Fibroblast of skin of left biceps (primary cell): ENCODE measurements around the gene PITPNM3.

Experiments used
- DNase-seq, 2 experiments: peaks; one replicate each; pipeline ENCODE4 v3.0.0-alpha.2; 2013; ENCODE audit warnings: low read depth in 2 of 2

Gene PITPNM3

DNA sequence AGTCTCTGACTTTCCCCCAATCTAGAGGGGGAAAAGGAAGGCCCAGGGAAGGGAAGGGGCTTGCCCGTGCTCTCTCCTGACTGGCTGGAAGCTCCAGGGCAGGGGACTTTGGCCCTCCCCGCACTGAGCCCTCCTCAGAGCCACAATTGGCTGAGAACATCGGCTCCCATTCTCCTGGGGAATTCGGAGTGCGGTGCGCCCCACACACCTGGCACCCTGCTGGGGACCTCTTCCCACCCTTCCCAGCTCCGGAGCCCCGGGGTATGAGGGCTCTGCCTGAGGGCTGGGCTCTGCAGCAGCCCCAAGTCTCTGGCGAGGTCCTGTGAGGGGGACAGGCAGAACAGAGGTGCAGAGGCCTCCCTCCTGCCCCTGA lies 76.1 kb downstream of the PITPNM3 start:
- DNase-seq: no peak

DNA sequence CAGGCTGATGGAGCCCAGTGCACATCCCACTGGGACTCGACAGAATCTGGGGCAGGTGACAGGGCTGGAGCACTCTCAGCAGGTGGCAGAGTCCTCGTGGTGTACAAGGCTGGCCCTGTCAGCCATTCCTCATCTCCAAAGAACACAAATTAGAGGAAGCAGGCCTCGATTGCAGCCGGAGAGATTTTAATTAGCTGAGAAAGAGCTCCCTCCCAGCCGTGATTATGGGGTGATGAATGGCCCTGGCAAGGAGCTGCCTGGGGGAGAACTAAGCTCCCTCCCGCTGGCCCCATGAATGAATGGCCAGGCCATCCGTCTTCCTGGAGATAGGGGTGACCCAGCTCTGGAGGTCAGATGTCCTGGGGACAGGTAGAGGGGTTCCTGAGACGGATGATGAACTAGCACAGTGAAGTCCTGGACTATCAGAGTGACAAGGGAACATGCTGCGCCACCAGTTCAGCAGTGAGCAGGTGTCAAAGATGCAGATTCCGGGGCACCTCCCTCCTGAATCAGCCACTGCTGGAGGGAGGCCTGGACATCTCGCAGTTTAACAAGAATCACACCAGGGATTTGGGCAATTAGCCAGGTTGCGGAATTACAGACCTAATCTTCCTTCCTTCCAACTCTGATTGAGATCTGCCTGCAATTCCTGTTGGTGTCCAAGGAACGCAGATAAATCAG lies 76.6 kb downstream of the PITPNM3 start:
- DNase-seq: no peak

DNA sequence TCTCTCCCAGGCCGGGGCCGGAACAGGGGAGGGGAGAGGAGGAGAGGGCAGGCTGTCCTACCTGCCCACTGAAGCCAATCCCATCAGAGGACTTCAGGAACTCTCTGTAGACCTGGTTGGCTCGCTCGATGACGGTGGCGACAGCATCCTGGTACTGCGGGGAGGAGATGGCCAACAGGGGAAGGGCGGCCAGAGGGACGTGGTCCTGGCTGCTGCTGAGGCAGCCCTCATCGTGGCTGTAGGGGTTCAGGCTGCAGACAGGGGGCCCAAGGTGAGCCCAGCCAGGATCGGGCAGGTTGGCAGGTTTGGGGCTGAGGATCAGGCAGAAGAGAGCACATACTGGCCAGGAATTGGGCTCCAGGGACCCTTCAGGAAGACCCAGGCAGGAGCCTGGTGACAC lies 77.9 kb downstream of the PITPNM3 start:
- DNase-seq: no peak

DNA sequence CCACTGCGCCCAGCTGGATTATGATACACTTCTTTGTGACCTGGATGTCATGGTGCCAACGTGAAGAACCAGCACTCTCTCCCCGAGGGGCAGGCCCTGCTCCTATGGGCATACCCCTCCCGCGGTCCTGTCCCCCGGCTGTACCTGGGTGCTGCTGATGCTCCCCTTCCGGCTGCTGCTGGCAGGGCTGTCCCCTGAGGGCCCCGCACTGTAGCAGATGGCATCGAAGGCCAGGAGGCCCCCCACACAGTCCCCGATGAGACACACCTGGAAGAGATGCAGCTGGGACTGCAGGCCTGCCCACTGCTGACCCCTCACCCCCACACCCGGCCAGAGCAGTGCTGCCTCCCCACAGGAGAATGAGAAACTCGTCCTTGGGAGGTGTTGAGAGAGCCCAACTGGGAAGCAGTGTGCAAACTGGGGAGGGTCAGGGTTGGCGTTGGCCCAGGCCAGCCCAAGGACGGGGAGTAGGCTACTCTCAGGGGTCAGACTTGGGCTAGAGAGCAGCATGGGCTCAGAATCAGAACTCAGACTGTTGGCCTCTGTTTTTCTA lies 78.4 kb downstream of the PITPNM3 start:
- no peak for DNase-seq

DNA sequence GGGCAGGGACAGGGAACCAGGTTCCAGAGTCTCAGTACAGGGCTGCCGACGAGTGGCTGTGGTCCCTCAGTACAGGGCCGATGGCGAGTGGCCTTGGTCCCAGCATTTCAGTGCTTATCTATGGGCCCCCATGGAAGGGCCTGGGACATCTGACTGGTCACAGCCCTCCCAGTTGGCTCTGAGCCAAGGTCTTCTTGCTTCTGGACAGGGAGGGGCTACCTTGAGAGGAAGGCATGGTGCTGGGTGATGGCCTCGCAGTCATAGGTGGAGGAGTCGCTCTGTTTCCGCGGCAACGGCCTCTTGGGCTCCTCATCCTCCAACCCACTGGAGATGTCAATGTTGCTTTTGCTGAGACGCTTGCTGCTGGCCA lies 79.6 kb downstream of the PITPNM3 start:
- no peak for DNase-seq

DNA sequence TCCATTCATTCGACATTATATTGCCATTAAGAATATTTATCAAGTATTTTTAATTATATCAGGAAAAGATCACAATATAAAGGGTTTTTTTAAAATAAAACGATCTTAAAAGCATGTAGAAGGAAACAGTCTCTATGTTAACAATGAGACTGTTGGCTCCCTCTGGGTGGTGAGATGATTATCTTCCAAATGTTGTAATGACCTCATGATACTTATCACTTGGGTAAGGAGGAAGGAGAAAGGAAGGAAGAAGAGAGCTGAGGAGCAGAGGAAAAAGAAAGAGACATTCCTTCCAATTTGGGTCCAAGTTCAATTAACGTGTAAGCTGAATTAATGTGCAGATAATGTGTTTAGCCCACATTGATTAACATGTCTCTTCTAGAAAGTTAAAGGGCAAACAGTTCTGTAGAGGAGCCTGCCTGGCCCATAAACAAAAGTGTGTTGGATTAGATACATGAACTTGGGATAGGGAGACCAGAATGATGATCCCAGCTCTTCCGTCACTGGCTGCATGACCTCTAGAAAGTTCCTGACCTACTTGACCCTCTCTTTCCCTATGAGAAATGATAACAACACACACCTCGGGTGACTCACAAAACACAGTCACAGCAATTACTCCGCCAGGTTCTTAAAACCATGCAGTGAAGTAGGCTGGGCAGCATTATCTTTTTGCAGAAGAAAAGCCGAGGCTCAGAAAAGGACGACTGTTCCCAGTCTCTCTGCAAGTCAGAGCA lies 80.1 kb downstream of the PITPNM3 start:
- no peak for DNase-seq

DNA sequence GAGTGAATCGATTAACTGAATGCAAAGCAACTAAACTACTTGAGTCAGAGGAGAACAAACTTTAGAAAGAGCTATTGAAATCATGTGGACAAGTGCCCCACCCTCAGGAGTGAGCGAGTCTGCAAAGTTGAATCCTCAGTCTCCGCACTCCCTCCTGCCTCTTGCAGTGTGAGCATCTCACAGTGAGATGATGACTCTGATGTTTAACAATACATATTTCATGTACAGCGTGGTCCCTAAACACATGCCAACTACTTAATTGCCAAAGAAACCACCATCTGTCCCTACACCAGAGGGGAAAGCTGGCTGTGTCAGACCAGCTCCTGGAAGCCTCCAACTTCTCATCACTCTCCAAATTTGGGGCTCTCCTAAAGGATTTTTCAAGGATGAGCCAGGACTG lies 80.9 kb downstream of the PITPNM3 start:
- no peak for DNase-seq

DNA sequence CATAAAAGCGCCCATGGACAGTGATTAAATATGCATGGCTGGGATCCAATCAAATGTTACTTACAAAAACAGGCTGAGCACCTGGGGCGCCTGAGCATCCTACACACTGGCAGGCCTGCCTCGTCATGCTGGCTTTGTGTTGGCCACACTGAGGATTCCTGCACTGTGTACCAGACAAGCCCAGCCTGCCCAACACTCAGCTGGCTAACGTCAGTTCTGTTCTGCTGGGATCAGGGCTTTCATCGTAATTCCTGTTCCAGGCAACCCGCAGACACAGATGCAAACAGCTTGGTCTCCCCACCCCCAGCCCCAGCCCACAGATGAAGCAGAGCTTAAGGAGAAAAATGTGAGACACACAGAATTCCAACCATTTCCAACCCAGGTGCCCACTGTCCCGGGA lies 81.4 kb downstream of the PITPNM3 start:
- no peak for DNase-seq

DNA sequence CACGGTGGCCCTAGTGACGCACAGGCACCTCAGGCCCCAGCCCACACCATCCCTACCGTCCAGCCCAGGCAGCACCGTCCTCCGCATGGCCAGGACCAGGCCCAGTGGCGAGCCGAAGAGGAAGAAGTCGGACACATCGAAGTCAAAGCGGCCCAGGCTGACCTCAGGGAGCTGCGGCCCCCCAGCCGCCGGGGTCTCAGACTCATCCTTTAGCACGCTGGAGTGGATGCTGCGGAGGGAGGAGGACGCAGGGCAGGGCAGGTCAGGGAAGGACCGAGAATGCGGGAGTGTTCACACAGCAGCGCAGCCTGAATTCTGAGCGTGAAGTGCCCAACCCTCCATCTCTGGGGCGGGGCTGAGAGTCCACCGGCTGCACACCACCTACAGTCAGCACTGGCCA lies 82.0 kb downstream of the PITPNM3 start:
- DNase-seq: no peak

DNA sequence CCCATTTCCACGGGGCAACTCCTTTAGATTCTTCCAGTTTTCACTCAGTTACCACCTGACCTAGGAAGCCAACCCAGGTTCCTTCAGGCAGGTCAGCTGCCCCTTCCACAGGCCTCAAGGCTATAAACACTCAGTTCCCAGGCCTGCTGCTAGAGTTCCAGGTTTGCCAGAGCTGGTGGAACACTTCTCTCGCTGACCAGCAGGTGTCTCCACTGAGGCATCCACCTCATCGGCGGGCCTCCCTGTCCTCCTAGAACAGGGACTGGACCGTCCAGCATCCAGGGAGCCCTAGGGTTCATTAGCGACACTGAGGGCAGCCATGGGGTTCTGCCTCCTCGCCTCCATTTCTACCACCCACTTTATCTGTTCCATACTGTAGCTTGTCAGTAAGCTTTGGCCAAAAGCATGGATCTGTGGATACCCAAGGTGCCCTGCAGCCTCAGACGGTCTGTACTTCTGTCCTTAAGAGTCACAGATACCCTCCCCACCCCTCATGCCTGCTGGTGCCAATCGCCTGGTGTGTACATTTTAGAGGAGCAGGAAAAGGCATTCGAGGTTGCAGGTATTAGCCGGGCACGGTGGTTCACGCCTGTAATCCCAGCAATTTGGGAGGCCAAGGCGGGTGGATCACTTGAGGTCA lies 83.1 kb downstream of the PITPNM3 start:
- DNase-seq: peak; percentile 8 to 23

DNA sequence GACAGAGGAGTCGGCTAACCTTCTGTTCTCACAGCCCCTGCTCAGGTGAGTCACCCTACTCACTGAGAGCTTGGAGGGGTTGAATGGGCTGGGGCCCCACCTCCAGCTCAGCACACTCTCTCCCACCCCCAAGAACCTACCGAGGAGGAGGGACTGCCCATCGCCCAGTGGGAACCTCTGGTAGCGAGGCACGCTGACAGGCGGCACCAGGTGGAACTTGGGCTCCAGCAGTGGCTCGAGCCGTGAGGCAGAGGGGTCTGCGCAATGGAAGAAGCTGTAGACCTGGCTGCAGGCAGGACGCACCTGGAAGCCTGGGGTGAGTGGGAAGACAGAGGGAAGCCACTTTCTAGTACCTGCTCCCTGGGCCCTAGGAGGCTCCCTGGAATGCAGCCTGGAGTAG lies 83.8 kb downstream of the PITPNM3 start:
- DNase-seq: no peak

DNA sequence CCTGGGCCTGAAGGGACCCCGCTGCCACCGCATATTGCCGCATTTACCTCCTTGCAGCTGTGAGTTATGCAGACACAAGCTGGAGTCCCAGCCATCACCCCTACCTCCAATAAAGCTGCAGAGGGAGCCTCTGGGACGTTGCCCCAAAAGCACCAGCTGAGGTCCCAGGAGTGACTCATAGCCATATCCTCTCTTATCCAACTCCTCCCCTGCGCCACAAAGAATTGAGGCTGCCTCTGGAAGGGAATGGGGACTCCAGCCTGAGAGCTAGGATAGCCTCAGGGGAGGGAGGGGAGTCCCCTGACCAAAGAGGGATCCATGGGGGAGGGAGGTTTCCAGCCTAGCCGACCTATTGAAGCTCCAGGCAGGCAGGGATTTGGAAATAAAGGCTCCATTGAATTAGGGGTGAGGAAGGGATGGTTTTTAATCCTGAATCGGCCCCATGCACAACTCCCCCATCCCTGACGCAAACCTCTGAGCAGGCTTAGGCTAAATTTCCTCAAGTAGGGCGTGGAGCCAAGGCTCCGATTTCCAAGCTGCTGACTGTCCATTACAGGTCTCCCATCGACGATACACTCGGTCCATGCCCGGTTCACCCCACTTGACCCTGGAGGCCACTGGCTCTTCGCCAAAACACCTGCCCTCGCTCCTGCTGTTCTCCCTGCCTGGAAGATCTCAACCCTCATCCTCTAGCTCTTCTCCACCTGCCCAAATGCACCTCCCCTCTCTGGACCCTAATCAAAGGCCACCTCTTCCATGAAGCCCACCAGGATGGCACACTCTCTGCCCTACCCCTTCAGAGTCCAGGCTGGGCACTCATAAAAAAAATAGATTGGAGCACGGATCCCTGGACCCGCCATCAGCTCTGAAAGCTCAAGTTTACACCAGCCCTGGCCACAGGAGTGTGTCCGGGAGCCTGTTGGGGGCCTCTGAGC lies 84.6 kb downstream of the PITPNM3 start:
- peak; percentile 8 to 12 for DNase-seq

DNA sequence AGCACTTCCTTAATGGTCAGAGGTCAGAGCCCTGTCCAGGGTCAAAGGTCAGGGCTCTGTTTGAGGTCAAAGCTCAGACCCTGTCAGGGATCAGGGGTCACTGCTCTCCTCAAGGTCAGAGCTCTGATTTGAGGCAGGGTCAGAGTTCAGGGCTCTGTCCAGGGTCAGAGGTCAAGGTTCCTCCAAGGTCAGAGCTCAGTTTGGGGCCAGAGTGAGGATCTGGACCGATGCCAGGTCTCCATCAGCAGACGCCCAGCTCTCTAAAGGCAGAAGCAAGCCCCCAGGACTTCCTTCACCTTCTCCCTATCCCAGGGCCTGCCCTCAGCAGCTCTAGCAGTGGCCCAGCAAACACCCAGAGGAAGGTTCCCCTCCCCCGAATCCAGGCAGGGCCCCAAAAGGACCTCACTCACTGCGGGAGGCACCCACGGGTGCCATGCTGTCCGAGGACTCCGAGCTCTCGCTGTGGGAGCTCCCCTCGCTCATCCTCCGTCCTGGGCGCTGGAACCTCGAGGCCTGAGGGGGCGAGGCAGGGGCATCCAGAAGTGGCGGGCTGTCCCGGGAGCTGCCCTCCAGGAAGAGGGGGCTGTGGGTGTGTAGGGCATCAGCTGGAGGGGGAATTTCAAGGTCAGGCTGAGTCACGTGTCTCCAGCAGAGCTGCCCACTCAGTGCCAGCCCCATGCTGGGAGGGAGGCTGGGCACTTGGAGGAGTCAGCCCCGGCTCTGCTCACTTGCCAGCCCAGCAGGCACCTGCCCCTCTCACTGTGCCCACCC lies 85.4 kb downstream of the PITPNM3 start:
- DNase-seq: no peak

DNA sequence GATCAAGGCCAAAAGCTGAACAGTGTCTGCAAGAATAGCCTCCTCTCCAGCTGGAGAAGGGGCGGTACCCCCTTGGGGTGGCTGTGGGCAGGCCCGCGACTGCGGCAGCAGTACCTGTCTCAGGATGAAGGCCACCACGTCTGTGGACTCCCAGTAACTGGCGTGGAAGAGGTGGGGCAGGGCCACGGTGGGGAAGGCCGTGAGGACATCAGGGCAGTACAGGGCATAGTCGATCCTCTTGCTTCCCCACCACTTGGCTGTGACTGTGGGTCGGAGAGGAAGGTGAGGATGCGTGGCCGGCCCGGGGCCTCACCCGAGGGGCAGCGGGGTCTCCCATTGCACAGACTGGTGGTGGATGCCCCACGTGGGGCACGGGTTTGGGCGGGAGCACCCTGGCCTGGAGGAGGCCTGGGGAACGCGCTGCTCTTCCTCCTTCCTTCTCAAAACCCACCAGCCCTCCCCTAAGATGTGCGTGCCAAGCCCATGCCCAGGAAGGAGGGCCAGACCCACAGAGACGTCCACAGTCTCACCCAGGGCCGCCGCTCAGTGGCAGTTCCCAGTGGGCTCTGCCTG lies 86.1 kb downstream of the PITPNM3 start:
- DNase-seq: no peak

DNA sequence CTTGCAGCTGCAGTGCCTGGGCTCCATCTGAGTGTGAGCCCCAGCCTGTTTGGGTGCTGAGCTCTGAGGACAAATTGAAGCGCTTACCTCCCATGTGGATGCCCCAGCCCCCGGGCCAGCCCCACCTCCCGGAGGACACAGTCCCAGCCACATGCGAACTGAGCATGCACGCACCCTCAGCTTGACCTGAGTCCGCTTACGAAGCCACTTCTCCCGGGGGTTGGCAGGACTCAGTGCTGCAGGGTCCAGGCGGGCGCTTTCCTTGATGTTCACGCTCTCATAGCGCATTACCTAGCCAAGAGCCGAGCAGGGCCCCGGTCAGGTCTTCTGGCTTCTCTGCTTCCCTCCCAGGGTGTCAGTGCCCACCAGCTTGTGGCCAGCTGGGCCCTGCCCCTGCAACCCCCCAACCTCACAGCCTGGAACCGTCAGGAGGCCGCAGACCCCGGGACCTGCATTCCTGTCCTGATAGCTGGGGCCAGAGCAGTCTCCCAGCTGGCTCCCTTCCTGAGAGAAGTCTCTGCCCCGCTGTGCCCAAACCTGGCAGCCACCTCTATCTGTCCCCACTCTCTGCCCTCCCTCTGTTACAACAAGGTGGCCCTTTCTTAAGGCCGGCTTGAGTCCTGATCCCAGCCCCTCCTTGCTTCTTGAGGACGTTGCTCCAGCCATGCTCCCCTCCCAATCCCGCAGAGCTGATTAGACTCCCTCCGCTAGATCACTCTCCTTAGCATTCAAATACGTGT lies 88.1 kb downstream of the PITPNM3 start:
- no peak for DNase-seq

DNA sequence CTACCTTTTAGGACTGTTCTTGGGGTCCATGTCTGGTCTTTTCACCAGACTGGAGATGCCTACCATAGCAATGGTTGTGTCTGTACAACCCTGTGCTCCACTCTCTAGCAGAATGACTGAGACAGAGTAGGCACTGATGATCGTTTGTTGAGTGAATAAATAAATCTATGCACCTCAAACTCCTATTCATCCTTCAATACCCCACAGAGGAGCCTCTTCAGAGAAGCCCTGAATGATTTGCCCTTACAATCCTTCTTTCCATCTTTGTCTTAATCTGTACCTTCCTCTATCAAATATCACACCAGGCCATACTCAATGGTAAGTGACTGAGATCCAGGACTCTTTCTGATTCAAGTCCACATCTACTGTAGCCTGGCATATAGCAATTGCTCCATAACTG lies 88.8 kb downstream of the PITPNM3 start:
- no peak for DNase-seq

DNA sequence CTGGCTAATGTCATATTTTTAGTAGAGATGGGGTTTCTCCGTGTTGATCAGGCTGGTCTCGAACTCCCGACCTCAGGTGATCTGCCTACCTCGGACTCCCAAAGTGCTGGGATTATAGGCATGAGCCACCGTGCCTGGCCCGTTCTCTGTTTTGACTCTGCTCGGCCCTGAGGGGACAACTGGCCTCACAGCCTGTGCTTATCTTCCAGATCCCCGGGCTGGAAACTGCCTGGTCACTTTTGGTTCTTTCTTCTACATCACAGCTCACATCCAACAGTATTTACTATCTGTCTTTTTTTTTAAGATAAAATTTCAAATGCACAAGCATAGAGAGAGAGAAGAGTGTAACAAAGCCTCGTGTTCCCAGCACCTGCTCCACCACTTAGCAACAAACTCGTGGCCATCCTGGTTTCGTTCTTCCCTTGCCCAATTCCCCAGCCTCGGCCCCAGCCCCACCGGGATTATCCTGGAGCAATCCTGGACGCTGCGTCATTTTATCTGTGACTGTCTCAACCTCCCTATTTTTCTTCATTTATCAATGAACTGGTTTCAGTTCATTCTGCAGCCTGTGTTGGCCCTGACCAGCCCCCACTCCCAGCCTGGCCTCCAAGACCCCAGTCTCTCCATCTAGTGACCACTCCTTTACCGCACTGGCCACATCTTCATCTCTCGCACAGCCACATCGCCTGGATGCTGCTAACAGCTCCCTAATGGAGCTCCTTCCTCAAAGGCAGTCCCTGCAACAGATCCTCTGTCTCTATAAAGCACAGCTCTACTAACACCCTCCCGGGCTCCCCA lies 91.0 kb downstream of the PITPNM3 start:
- no peak for DNase-seq

DNA sequence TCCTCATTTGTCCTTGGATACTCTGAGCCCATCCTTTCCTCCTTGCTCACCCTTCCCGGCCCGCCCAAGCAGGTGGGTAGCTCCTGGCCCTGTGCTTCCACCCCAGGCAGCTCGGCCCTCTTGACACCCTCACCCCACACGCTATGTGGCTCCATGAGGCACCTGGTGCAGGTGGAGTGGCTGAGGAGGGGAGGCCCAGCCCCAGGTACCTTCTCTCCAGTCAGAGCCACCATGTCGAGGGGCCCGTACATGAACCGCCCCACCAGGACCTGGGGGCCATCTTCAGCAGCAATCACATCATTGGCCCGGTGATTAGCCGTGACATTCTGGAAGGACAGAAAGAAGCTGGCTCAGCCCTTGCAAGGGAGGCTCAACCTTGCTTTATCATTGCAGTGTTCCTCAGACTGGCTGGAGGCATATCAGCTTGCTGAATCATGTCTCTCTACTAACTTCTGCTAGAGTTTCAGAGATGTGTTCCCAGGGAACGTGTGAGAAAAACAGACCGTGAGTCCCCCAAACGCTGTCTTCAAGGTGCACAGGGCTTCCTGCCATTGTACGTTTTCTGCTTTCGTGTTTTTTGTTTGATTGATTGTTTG lies 91.8 kb downstream of the PITPNM3 start:
- no peak for DNase-seq
